Fibroblast of skin of back (primary cell): ENCODE measurements around the gene PCDHGC5. TPM values are rescaled to one million over a fixed set of nuclear protein-coding genes. Genes with fewer than 3 reads are reported as not detected.

Source experiments
- DNase-seq: peaks from one replicate; pipeline ENCODE4 v3.0.0-alpha.2; 2013
- polyA plus RNA-seq, 2 experiments: library from polyadenylated mRNA; unstranded; fragments of 120-200 nt; gene quantifications; one replicate each; pipeline ENCODE4 v1.2.1, GENCODE V29; 2013; ENCODE audit not compliant: insufficient read length in 2 of 2

Gene PCDHGC5
- 1.6 TPM for polyA plus RNA-seq (2013, experiment 1 of 2; ENCODE audit: insufficient read length)
- polyA plus RNA-seq (2013, experiment 2 of 2; ENCODE audit: insufficient read length) = 1.3 TPM

- DNase-seq = peak; percentile 82
These were observed at the start of gene PCDHGC5 for GRCh38 chr5:141488591-141489561. PCDHGC5 (plus strand) TSS chr5:141489081; CDS start chr5:141489241, 160 bp downstream.

GRCh38 chr5:141439411-141440141, 49.3 kb upstream of the PCDHGC5 start:
- DNase-seq = peak; percentile 71

GRCh38 chr5:141440341-141440740, 48.5 kb upstream of the PCDHGC5 start:
- DNase-seq = peak; percentile 28

GRCh38 chr5:141441571-141442170, 47.2 kb upstream of the PCDHGC5 start:
- DNase-seq = no peak

GRCh38 chr5:141465351-141465750, 23.5 kb upstream of the PCDHGC5 start:
- peak; percentile 60 for DNase-seq

- peak; percentile 96 for DNase-seq
These were observed 13.2 kb upstream of the PCDHGC5 start, which contains the start of gene PCDHGC3 for GRCh38 chr5:141475625-141476131. PCDHGC3 (plus strand) TSS chr5:141475966; CDS start chr5:141476117, 151 bp downstream.

- peak; percentile 82 for DNase-seq
These were observed 12.6 kb upstream of the PCDHGC5 start for GRCh38 chr5:141476132-141476911.

- DNase-seq = no peak
These were observed 11.8 kb upstream of the PCDHGC5 start for GRCh38 chr5:141477044-141477575.

GRCh38 chr5:141477815-141478214, 11.1 kb upstream of the PCDHGC5 start:
- no peak for DNase-seq

- peak; percentile 62 for DNase-seq
These were observed 10.4 kb upstream of the PCDHGC5 start for GRCh38 chr5:141478321-141478945.

GRCh38 chr5:141479776-141480175, 9.1 kb upstream of the PCDHGC5 start:
- DNase-seq = no peak

- no peak for DNase-seq
These were observed 5.0 kb upstream of the PCDHGC5 start for GRCh38 chr5:141483902-141484301.

GRCh38 chr5:141484310-141484640, 4.6 kb upstream of the PCDHGC5 start:
- DNase-seq = no peak

- peak; percentile 28 for DNase-seq
These were observed 4.1 kb upstream of the PCDHGC5 start, which contains the start of gene PCDHGC4 for GRCh38 chr5:141484641-141485311. PCDHGC4 (plus strand) TSS chr5:141485030; CDS start chr5:141485174, 144 bp downstream.

GRCh38 chr5:141485321-141486055, 3.4 kb upstream of the PCDHGC5 start:
- DNase-seq = no peak

- DNase-seq = no peak
These were observed 2.8 kb upstream of the PCDHGC5 start for GRCh38 chr5:141486091-141486490.

- DNase-seq = no peak
These were observed 1.8 kb upstream of the PCDHGC5 start for GRCh38 chr5:141487131-141487530.

- no peak for DNase-seq
These were observed 960 bp downstream of the PCDHGC5 start for GRCh38 chr5:141489841-141490240.

GRCh38 chr5:141490271-141490670, 1.4 kb downstream of the PCDHGC5 start:
- no peak for DNase-seq

GRCh38 chr5:141490771-141491170, 1.9 kb downstream of the PCDHGC5 start:
- DNase-seq = no peak
